IPS-NIHi7 (cell line): ENCODE results near the gene ATF4.
"Not testable (repeated sequence)": the region's sequence is repeated elsewhere in the genome, so short reads cannot be mapped to it uniquely, and the experiment has no call there.

Experiments used
- DNase-seq: peaks from one replicate; pipeline ENCODE4 v3.0.0; 2012; ENCODE audit warnings: mixed read lengths; ENCODE audit errors: extremely low spot score

The ATF4 gene

GRCh38 chr22:39489094-39490068, 31.0 kb upstream of the ATF4 start:
- DNase-seq: peak; percentile 8

GRCh38 chr22:39490135-39490798, 30.1 kb upstream of the ATF4 start:
- peak; percentile 93 for DNase-seq

- no peak for DNase-seq
Observed at GRCh38 chr22:39490966-39491680, 29.2 kb upstream of the ATF4 start.

- no peak for DNase-seq
Observed at GRCh38 chr22:39491696-39492095, 28.7 kb upstream of the ATF4 start.

- DNase-seq: no peak
Observed at GRCh38 chr22:39492186-39492585, 28.2 kb upstream of the ATF4 start.

GRCh38 chr22:39493759-39494158, 26.6 kb upstream of the ATF4 start:
- DNase-seq: no peak

- no peak for DNase-seq
Observed at GRCh38 chr22:39494471-39495120, 25.8 kb upstream of the ATF4 start.

- peak; percentile 54 for DNase-seq
Observed at GRCh38 chr22:39496131-39496838, 24.1 kb upstream of the ATF4 start.

- DNase-seq: no peak
Observed at GRCh38 chr22:39497429-39497828, 22.9 kb upstream of the ATF4 start.

- no peak for DNase-seq
Observed at GRCh38 chr22:39498368-39498767, 22.0 kb upstream of the ATF4 start.

GRCh38 chr22:39498802-39499201, 21.6 kb upstream of the ATF4 start:
- no peak for DNase-seq

- DNase-seq: no peak
Observed at GRCh38 chr22:39500101-39500500, 20.3 kb upstream of the ATF4 start.

- no peak for DNase-seq
Observed at GRCh38 chr22:39501644-39502108, 18.7 kb upstream of the ATF4 start.

- peak; percentile 96 for DNase-seq
Observed at GRCh38 chr22:39502109-39502788, 18.1 kb upstream of the ATF4 start, which contains the start of gene MIEF1. TSS of gene MIEF1 (plus strand) at chr22:39502290. CDS start at chr22:39511295, 9,005 bp downstream.

GRCh38 chr22:39502789-39503409, 17.5 kb upstream of the ATF4 start:
- no peak for DNase-seq

- no peak for DNase-seq
Observed at GRCh38 chr22:39503630-39504029, 16.7 kb upstream of the ATF4 start.

- no peak for DNase-seq
Observed at GRCh38 chr22:39504071-39504470, 16.3 kb upstream of the ATF4 start.

GRCh38 chr22:39507021-39507420, 13.3 kb upstream of the ATF4 start:
- DNase-seq: not testable (repeated sequence)

- no peak for DNase-seq
Observed at GRCh38 chr22:39508393-39508792, 12.0 kb upstream of the ATF4 start.
